ENCODE results near the gene FAM168B.

The FAM168B gene

GRCh38 chr2:131054488-131054887, 38.8 kb downstream of the FAM168B start:
- no peak for DNase-seq

- no peak for DNase-seq
Observed at GRCh38 chr2:131052741-131053263, 40.5 kb downstream of the FAM168B start.

- DNase-seq: no peak
Observed at GRCh38 chr2:131050896-131051295, 42.4 kb downstream of the FAM168B start.

GRCh38 chr2:131049150-131049718, 44.0 kb downstream of the FAM168B start:
- no peak for DNase-seq

- no peak for DNase-seq
Observed at GRCh38 chr2:131048641-131049040, 44.6 kb downstream of the FAM168B start.

GRCh38 chr2:131047920-131048560, 45.2 kb downstream of the FAM168B start:
- DNase-seq: no peak

- no peak for DNase-seq
Observed at GRCh38 chr2:131046918-131047652, 46.2 kb downstream of the FAM168B start.

GRCh38 chr2:131046028-131046917, 47.0 kb downstream of the FAM168B start:
- DNase-seq: no peak

- no peak for DNase-seq
Observed at GRCh38 chr2:131045286-131046027, 47.8 kb downstream of the FAM168B start.

GRCh38 chr2:131044757-131045150, 48.5 kb downstream of the FAM168B start:
- no peak for DNase-seq

- no peak for DNase-seq
Observed at GRCh38 chr2:131044075-131044756, 49.0 kb downstream of the FAM168B start.

GRCh38 chr2:131043199-131044074, 49.8 kb downstream of the FAM168B start:
- no peak for DNase-seq

GRCh38 chr2:131042148-131042775, 51.0 kb downstream of the FAM168B start:
- no peak for DNase-seq

GRCh38 chr2:131041402-131042147, 51.7 kb downstream of the FAM168B start:
- DNase-seq: no peak

- DNase-seq: no peak
Observed at GRCh38 chr2:131040661-131041401, 52.4 kb downstream of the FAM168B start.

- DNase-seq: no peak
Observed at GRCh38 chr2:131039908-131040660, 53.2 kb downstream of the FAM168B start.

- no peak for DNase-seq
Observed at GRCh38 chr2:131039535-131039907, 53.7 kb downstream of the FAM168B start.

GRCh38 chr2:131039101-131039440, 54.2 kb downstream of the FAM168B start:
- DNase-seq: no peak

All from NCI-H1092 treated with DMSO at 0.1 percent for 48 hours (cell line).